HepG2 (cell line): Measurements from ENCODE around the gene ACBD3. TPM values are rescaled to one million over a fixed set of nuclear protein-coding genes. Genes with fewer than 3 reads are reported as not detected.

Source experiments
- ATAC-seq: fragments of 200-7000 bp; cut with Tn5 transposase; 3 replicates; pipeline ENCODE4 v1.9.1; 2020; ENCODE audit warnings: mild to moderate bottlenecking, moderate library complexity
- BruUV-seq: library from RNA; stranded (reverse); fragments of 400-500 nt; replicated peaks from 2 replicates; lab custom pipeline; 2021; lab: Mats Ljungman, UMichigan
- CTCF ChIA-PET: fragments of 300-600 bp; formaldehyde crosslinking; extraction: SDS; loops from one replicate; lab custom pipeline; 2021; ENCODE audit warnings: low total read pairs, inconsistent platforms, low intra/inter-chr PET ratio; lab: Yijun Ruan, JAX
- POLR2A ChIA-PET: fragments of 350-600 bp; sonication (Branson Sonifier 250); formaldehyde crosslinking; loops from one replicate; lab custom pipeline; 2020; ENCODE audit warnings: antibody characterized with exemption, inconsistent platforms; lab: Yijun Ruan, JAX
- DNase-seq: peaks from one replicate; pipeline ENCODE4 v3.0.0-alpha.2; 2015; ENCODE audit warnings: low spot score
- FAIRE-seq: peaks from 3 replicates; lab custom pipeline; 2011; peaks lifted over from hg19 to GRCh38; lab: Jason Lieb, UNC
- H2AFZ ChIP-seq: one replicate; pipeline ENCODE4 v1.6.1; 2011; ENCODE audit warnings: low read length, inconsistent platforms
- H3K27ac ChIP-seq: fragments of 300-600 bp; 3 replicates; pipeline ENCODE4 v1.8.0; 2011; ENCODE audit warnings: mixed run types, mild to moderate bottlenecking, mixed read lengths, low read length, inconsistent platforms; ENCODE audit not compliant: insufficient read depth; ENCODE audit errors: extremely low read length
- H3K27me3 ChIP-seq, 2 experiments: fragments of 200-600 bp in 1 of 2; 2 replicates in 1 of 2; 3 replicates in 1 of 2; pipeline versions ENCODE4 v1.6.0 to v1.8.0; 2011; ENCODE audit warnings: low read length in 2 of 2, mild to moderate bottlenecking in 2 of 2, moderate library complexity in 2 of 2, inconsistent platforms in 1 of 2; ENCODE audit not compliant: insufficient read depth in 2 of 2, control insufficient read depth in 1 of 2
- H3K36me3 ChIP-seq, 2 experiments: fragments of 200-600 bp in 1 of 2; replicated peaks in 1 of 2; 2 replicates in 1 of 2; 3 replicates in 1 of 2; pipeline versions ENCODE4 v1.5.1 to v1.8.0; 2011; ENCODE audit warnings: low read length in 2 of 2, inconsistent platforms in 1 of 2; ENCODE audit not compliant: insufficient read depth in 2 of 2, control insufficient read depth in 1 of 2
- H3K4me1 ChIP-seq: 2 replicates; pipeline ENCODE4 v1.5.1; 2012; ENCODE audit warnings: low read length, inconsistent platforms; ENCODE audit not compliant: insufficient read depth
- H3K4me2 ChIP-seq: 2 replicates; pipeline ENCODE4 v1.6.0; 2011; ENCODE audit warnings: low read depth, low read length, inconsistent platforms
- H3K4me3 ChIP-seq, 3 experiments: fragments of 200-600 bp in 1 of 3; sonication (generic), shearing (Covaris generic) in 1 of 3; replicated peaks in 1 of 3; 2 replicates each; pipeline ENCODE4 v1.5.1; 2011 to 2016; ENCODE audit warnings: low read length in 3 of 3, inconsistent platforms in 2 of 3, low read depth in 2 of 3, mild to moderate bottlenecking in 2 of 3, control low read depth in 1 of 3, mixed read lengths in 1 of 3; ENCODE audit not compliant: insufficient read depth in 1 of 3
- H3K79me2 ChIP-seq: one replicate; pipeline ENCODE4 v1.6.1; 2011; ENCODE audit warnings: low read length, inconsistent platforms; ENCODE audit not compliant: insufficient read depth
- H3K9ac ChIP-seq: 2 replicates; pipeline ENCODE4 v1.6.0; 2011; ENCODE audit warnings: mild to moderate bottlenecking, low read depth, low read length, inconsistent platforms; ENCODE audit not compliant: insufficient read depth
- H3K9me3 ChIP-seq: 2 replicates; pipeline ENCODE4 v1.5.1; 2012; ENCODE audit warnings: mild to moderate bottlenecking, low read length
- H4K20me1 ChIP-seq: 2 replicates; pipeline ENCODE4 v1.6.0; 2011; ENCODE audit warnings: inconsistent platforms, mild to moderate bottlenecking, low read length, moderate library complexity; ENCODE audit not compliant: insufficient read depth
- ELF3 ChIP-seq: IDR thresholded peaks from 2 replicates; pipeline ENCODE4 v1.6.1; 2016; ENCODE audit warnings: missing genetic modification reagents, missing compliant biosample characterization
- MED1 ChIP-seq: sonication (generic); formaldehyde crosslinking; IDR thresholded peaks from 2 replicates; pipeline ENCODE4 v1.4.0; 2020; ENCODE audit warnings: missing genetic modification reagents
- MIER3 ChIP-seq: IDR thresholded peaks from 2 replicates; pipeline ENCODE4 v1.6.1; 2016; ENCODE audit warnings: missing compliant biosample characterization, borderline replicate concordance
- NBN ChIP-seq: fragments of 450-650 bp; conservative IDR thresholded peaks from 2 replicates; pipeline ENCODE4 v1.6.1; 2017
- SMC3 ChIP-seq: IDR thresholded peaks from 2 replicates; pipeline ENCODE4 v1.6.1; 2011; ENCODE audit warnings: low read length, improper control_type of control experiment
- STAG1 ChIP-seq: sonication (generic); formaldehyde crosslinking; IDR thresholded peaks from 2 replicates; pipeline ENCODE4 v1.4.0; 2020; ENCODE audit warnings: missing genetic modification reagents
- ZNF10 ChIP-seq: sonication (generic); formaldehyde crosslinking; IDR thresholded peaks from 2 replicates; pipeline ENCODE4 v1.4.0; 2020; ENCODE audit warnings: mild to moderate bottlenecking, low read depth, missing genetic modification reagents, borderline replicate concordance
- ZNF225 ChIP-seq: sonication (generic); formaldehyde crosslinking; IDR thresholded peaks from 2 replicates; pipeline ENCODE4 v1.4.0; 2020; ENCODE audit warnings: mild to moderate bottlenecking, missing genetic modification reagents
- ZNF343 ChIP-seq: sonication (generic); formaldehyde crosslinking; IDR thresholded peaks from 2 replicates; pipeline ENCODE4 v1.4.0; 2020; ENCODE audit warnings: mild to moderate bottlenecking, missing genetic modification reagents
- ZNF761 ChIP-seq: sonication (generic); formaldehyde crosslinking; conservative IDR thresholded peaks from 2 replicates; pipeline ENCODE4 v1.4.0; 2020; ENCODE audit warnings: mild to moderate bottlenecking, missing genetic modification reagents
- WGBS: methylation state at CpG from one replicate; pipeline ENCODE4 v1.1.6; 2017; ENCODE audit warnings: low lambda C conversion rate; 5-methylcytosine and 5-hydroxymethylcytosine counted together
- in situ Hi-C: cut with HindIII; loops from 2 replicates; pipeline ENCODE4 v1.10.0; 2017; ENCODE audit warnings: low pct_unique_long_range_greater_than_20kb; ENCODE audit not compliant: extremely low pct_ligation_motif_present
- intact Hi-C: fragments of 100-400 bp; cut with micrococcal nuclease; formaldehyde crosslinking; loops from one replicate; pipeline ENCODE4 v1.10.0; 2022; ENCODE audit not compliant: unreplicated experiment
- polyA plus RNA-seq, 8 experiments: library from polyadenylated mRNA; depleted of rRNA in 3 of 8; stranded (reverse) in 7 of 8; unstranded in 1 of 8; fragments of >200 nt; fragmentation: Illumina TruSeq in 4 of 8; extraction: Trizol in 4 of 8; gene quantifications; 2 replicates each; pipeline versions ENCODE4 v1.2.1 to v1.2.3, GENCODE V29; 2011 to 2016; ENCODE audit warnings: low read depth in 4 of 8, missing spikeins in 1 of 8, mixed read lengths in 1 of 8; ENCODE audit not compliant: insufficient read depth in 1 of 8
- total RNA-seq, 5 experiments: library from RNA; depleted of rRNA; stranded (reverse); fragments of >200 nt; fragmentation: Illumina TruSeq; extraction: Trizol; gene quantifications; 2 replicates each; pipeline ENCODE4 v1.2.3, GENCODE V29; 2016; ENCODE audit warnings: low read depth in 1 of 5
- TF ChIP-seq, protein P1 (sequence below): sonication (generic); formaldehyde crosslinking; IDR thresholded peaks from 2 replicates; pipeline ENCODE4 v1.4.0; 2020; ENCODE audit warnings: missing genetic modification reagents, borderline replicate concordance
- TF ChIP-seq, protein P2 (sequence below): sonication (generic); formaldehyde crosslinking; IDR thresholded peaks from 2 replicates; pipeline ENCODE4 v1.5.0; 2020; ENCODE audit warnings: missing genetic modification reagents, mild to moderate bottlenecking, borderline replicate concordance
- TF ChIP-seq, protein P3 (sequence below): sonication (generic); formaldehyde crosslinking; IDR thresholded peaks from 2 replicates; pipeline ENCODE4 v1.5.0; 2020; ENCODE audit warnings: mild to moderate bottlenecking, missing genetic modification reagents, moderate library complexity

ACBD3 gene
- total and polyA plus RNA-seq, 2 of the 13 experiments (the other 11 are each of a cell fraction or from before 2014, with no cell fraction given), result 24.3 to 39.3 TPM

DNA sequence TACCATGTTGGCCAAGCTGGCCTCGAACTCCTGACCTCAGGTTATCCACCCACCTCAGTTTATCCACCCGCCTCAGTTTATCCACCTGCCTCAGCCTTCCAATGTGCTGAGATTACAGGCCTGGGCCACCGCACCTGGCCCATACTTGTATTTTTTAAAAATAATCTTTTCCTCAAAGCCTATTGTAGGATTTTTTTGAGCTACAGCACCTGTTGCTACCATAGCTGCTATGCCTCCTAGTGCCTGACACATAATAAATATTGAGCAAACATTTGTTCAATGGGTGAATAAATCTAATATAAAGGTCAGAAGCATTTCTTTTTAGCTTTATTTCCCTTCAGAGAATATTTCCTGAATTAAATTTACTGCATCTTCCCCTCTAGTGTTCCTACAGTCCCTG lies 15.7 kb upstream of the ACBD3 start (continued):
- TF ChIP-seq, protein P1, sequence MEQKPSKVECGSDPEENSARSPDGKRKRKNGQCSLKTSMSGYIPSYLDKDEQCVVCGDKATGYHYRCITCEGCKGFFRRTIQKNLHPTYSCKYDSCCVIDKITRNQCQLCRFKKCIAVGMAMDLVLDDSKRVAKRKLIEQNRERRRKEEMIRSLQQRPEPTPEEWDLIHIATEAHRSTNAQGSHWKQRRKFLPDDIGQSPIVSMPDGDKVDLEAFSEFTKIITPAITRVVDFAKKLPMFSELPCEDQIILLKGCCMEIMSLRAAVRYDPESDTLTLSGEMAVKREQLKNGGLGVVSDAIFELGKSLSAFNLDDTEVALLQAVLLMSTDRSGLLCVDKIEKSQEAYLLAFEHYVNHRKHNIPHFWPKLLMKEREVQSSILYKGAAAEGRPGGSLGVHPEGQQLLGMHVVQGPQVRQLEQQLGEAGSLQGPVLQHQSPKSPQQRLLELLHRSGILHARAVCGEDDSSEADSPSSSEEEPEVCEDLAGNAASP, result no peak
- TF ChIP-seq ZNF761 (CRISPR knock-in tag), result no peak
- no peak for TF ChIP-seq ZNF10 (CRISPR knock-in tag)
- no peak for TF ChIP-seq MIER3 (CRISPR knock-in tag)
- no peak for TF ChIP-seq ZNF225 (CRISPR knock-in tag)
- TF ChIP-seq, protein P2, sequence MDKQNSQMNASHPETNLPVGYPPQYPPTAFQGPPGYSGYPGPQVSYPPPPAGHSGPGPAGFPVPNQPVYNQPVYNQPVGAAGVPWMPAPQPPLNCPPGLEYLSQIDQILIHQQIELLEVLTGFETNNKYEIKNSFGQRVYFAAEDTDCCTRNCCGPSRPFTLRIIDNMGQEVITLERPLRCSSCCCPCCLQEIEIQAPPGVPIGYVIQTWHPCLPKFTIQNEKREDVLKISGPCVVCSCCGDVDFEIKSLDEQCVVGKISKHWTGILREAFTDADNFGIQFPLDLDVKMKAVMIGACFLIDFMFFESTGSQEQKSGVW, result no peak

DNA sequence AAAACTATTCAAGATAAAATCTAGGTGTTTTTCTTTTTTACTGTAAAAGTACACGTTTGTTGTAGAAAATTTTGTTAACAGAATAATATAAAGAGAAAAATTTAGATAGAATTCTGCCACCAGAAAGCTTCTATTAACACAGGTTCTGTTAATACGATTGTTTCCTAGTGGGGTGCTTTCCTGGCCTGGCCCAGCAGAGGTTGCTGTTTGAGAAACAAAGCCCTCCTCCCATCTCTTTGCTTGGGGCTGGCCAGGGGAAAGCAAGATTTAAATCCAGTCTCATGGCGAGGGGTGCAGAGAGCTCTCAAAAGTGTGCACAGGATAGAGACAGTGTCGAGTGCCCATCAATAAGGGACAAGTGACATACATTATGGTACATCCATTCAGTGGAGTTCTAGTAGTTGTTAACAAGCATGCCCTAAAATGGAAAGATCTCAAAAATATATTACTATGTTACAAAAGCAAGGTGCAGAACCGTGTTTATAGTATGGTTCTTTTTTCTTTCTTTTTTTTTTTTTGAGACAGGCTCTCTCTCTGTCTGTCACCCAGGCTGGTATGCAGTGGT lies 14.6 kb upstream of the ACBD3 start:
- WGBS, result 2% methylated on average over 5 of the region's 5 CpGs
- intact Hi-C loops, result loop anchor here (2.0 to 5.0 kb wide), 2 partner anchors 20 to 131 kb away; no protein-coding TSS in a partner anchor
- peak; percentile 77 for ATAC-seq
- Histone ChIP-seq H4K20me1 (no peaks in the 10 kb centered on the region), H2AFZ (no peak overlapping the region), H3K4me3 (no peak overlapping the region), H3K36me3 (no peaks in the 10 kb centered on the region), H3K9me3 (no peaks in the 10 kb centered on the region), H3K4me2 (no peak overlapping the region), H3K79me2 (no peaks in the 10 kb centered on the region), H3K27me3 (no peaks in the 10 kb centered on the region), H3K27ac (no peak overlapping the region), H3K9ac (no peak overlapping the region), H3K4me1 (peaks cover 6% of the 10 kb centered on the region; the same call in 1 of the 2 replicates)
- no peak for DNase-seq
- CTCF ChIA-PET, result interaction anchor here (1.2 kb wide), 1 partner anchor 132 kb away, joined by 3 read pairs; no protein-coding TSS in a partner anchor
- BruUV-seq, result no TSS peak
- TF ChIP-seq, protein P3, sequence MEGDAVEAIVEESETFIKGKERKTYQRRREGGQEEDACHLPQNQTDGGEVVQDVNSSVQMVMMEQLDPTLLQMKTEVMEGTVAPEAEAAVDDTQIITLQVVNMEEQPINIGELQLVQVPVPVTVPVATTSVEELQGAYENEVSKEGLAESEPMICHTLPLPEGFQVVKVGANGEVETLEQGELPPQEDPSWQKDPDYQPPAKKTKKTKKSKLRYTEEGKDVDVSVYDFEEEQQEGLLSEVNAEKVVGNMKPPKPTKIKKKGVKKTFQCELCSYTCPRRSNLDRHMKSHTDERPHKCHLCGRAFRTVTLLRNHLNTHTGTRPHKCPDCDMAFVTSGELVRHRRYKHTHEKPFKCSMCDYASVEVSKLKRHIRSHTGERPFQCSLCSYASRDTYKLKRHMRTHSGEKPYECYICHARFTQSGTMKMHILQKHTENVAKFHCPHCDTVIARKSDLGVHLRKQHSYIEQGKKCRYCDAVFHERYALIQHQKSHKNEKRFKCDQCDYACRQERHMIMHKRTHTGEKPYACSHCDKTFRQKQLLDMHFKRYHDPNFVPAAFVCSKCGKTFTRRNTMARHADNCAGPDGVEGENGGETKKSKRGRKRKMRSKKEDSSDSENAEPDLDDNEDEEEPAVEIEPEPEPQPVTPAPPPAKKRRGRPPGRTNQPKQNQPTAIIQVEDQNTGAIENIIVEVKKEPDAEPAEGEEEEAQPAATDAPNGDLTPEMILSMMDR (CRISPR knock-in tag), result peak; percentile 76
- no peak for TF ChIP-seq NBN
- TF ChIP-seq MED1 (CRISPR knock-in tag), result 0 out of 2 replicates have a peak, but pooled peaks have one; percentile 9
- peak; percentile 14; the same call in 1 of the 2 replicates for TF ChIP-seq ELF3
- no peak for TF ChIP-seq ZNF343 (CRISPR knock-in tag)
- peak; percentile 58 for TF ChIP-seq SMC3
- peak; percentile 67 for TF ChIP-seq STAG1
- POLR2A ChIA-PET, result no interaction called here
- FAIRE-seq, result no peak
- in situ Hi-C loops, result no loop called here
